ENCODE measurements around the gene SST.

GRCh38 chr3:187639927-187640568 is 30.1 kb downstream of the SST start:
- TF ChIP-seq CTCF (IDR thresholded peaks at IDR 0.05; ENCODE audit: low read length) (no peak), EZH2phosphoT487 (IDR thresholded peaks at IDR 0.05; ENCODE audit: low read length) (no peak)
